Natural killer cell (primary cell): Measurements from ENCODE around the gene BAZ1A. TPM values are rescaled to one million over a fixed set of nuclear protein-coding genes. Genes with fewer than 3 reads are reported as not detected.

Source experiments
- ATAC-seq, 3 donors: fragments of 150-1000 bp in 2 of 3; fragments of 200-7000 bp in 1 of 3; cut with Tn5 transposase; 1 replicate in 1 of 3; 2 replicates in 2 of 3; pipeline ENCODE4 v1.10.0; 2021; ENCODE audit warnings: mild to moderate bottlenecking in 2 of 3, moderate library complexity in 2 of 3
- DNase-seq, 2 donors: peaks; one replicate each; pipeline versions ENCODE4 v3.0.0 to v3.0.0-alpha.2; 2013 to 2021; ENCODE audit warnings: mixed read lengths in 1 of 2
- H3K27ac ChIP-seq: one replicate; pipeline ENCODE4 v1.5.1; 2013; ENCODE audit warnings: mild to moderate bottlenecking, low read length
- H3K27me3 ChIP-seq: one replicate; pipeline ENCODE4 v1.6.1; 2013; ENCODE audit warnings: low read length; ENCODE audit not compliant: control insufficient read depth, insufficient read depth
- H3K36me3 ChIP-seq: one replicate; pipeline ENCODE4 v1.6.1; 2013; ENCODE audit warnings: low read length; ENCODE audit not compliant: control insufficient read depth, insufficient read depth
- H3K4me1 ChIP-seq: one replicate; pipeline ENCODE4 v1.6.1; 2013; ENCODE audit warnings: low read length; ENCODE audit not compliant: control insufficient read depth, insufficient read depth
- H3K4me3 ChIP-seq: one replicate; pipeline ENCODE4 v1.5.1; 2013; ENCODE audit warnings: low read length
- H3K9me3 ChIP-seq: one replicate; pipeline ENCODE4 v1.6.1; 2013; ENCODE audit warnings: low read length; ENCODE audit not compliant: control insufficient read depth, insufficient read depth
- H3K27ac Mint-ChIP-seq, 2 donors: one replicate each; pipeline ENCODE4 v1.8.0; 2022; ENCODE audit warnings: mild to moderate bottlenecking in 2 of 2, mixed read lengths in 2 of 2, moderate library complexity in 1 of 2
- H3K27me3 Mint-ChIP-seq, 2 donors: one replicate each; pipeline ENCODE4 v1.8.0; 2022; ENCODE audit warnings: low read depth in 2 of 2, mixed read lengths in 2 of 2
- H3K36me3 Mint-ChIP-seq: one replicate; pipeline ENCODE4 v1.8.0; 2022; ENCODE audit warnings: mixed read lengths
- H3K4me1 Mint-ChIP-seq, 2 donors: one replicate each; pipeline ENCODE4 v1.8.0; 2022; ENCODE audit warnings: mixed read lengths in 2 of 2
- H3K4me3 Mint-ChIP-seq: one replicate; pipeline ENCODE4 v1.8.0; 2022; ENCODE audit warnings: mild to moderate bottlenecking, moderate library complexity, mixed read lengths
- H3K9me3 Mint-ChIP-seq, 2 donors: one replicate each; pipeline ENCODE4 v1.8.0; 2022; ENCODE audit warnings: mixed read lengths in 2 of 2
- CTCF ChIP-seq: fragments of 200-600 bp; IDR thresholded peaks from one replicate; pipeline ENCODE4 v1.8.0; 2022; ENCODE audit warnings: antibody characterized with exemption
- WGBS: methylation state at CpG from one replicate; pipeline ENCODE4 v1.1.7; 2013; ENCODE audit warnings: missing lambda C conversion rate; ENCODE audit not compliant: insufficient coverage; 5-methylcytosine and 5-hydroxymethylcytosine counted together
- intact Hi-C: fragments of 100-400 bp; cut with micrococcal nuclease; formaldehyde crosslinking; loops from one replicate; pipeline ENCODE4 v1.14.2; 2022
- total RNA-seq, 4 donors: library from RNA; stranded (reverse); fragments of 120-200 nt in 1 of 4; gene quantifications; one replicate each; pipeline versions ENCODE4 v1.2.3 to v1.2.4, GENCODE V29; 2013 to 2022

The BAZ1A gene
- total RNA-seq, 3 donors from 2014 or later (not counting 1 experiment from before 2014, with no cell fraction given) = 54.6 to 89.5 (median 64.6) TPM

DNA sequence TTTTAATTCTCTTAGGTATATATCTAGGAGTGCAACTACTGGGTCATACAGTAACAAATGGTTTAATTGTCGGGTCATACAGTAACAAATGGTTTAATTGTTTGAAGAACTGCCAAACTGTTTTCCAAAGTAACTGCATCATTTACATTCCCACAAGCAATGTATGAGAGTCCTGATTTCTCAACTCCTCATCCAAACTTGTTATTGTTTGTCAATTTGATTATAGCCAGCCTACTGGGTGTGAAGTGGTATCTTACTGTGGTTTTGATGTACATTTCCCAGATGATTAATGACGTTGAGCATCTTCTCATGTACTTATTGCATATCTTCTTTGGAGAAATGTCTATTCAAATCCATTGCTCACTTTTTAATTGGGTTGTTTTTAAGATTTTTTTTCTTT lies 93.1 kb downstream of the BAZ1A start:
- no peak overlapping the region for H3K4me3 Mint-ChIP-seq
- no peak overlapping the region for H3K4me3 ChIP-seq
- ATAC-seq (no peak), DNase-seq (no peak)
- no peaks in the 10 kb centered on the region for H3K9me3 Mint-ChIP-seq
- H3K27ac ChIP-seq = no peak overlapping the region
- H3K27me3 Mint-ChIP-seq = no peaks in the 10 kb centered on the region
- peaks cover 55% of the 10 kb centered on the region for H3K36me3 ChIP-seq
- 94% methylated on average over 2 of the region's 2 CpGs for WGBS
- H3K27me3 ChIP-seq = no peaks in the 10 kb centered on the region
- peaks cover 0 to 6% of the 10 kb centered on the region in 2 donors for H3K4me1 Mint-ChIP-seq
- H3K9me3 ChIP-seq = no peaks in the 10 kb centered on the region
- intact Hi-C loops = no loop called here
- H3K27ac Mint-ChIP-seq = peak overlapping the region; percentile 42 to 52
- H3K36me3 Mint-ChIP-seq = peaks cover 20% of the 10 kb centered on the region
- H3K4me1 ChIP-seq = no peaks in the 10 kb centered on the region
- TF ChIP-seq CTCF = no peak

GRCh38 chr14:34781242-34781641 lies 93.9 kb downstream of the BAZ1A start:
- TF ChIP-seq CTCF = no peak
- H3K4me1 ChIP-seq = no peaks in the 10 kb centered on the region
- peaks cover 24% of the 10 kb centered on the region for H3K36me3 Mint-ChIP-seq
- DNase-seq (no peak), ATAC-seq (no peak)
- peak overlapping the region; percentile 42 to 52 for H3K27ac Mint-ChIP-seq
- H3K4me1 Mint-ChIP-seq = peaks cover 0 to 6% of the 10 kb centered on the region in 2 donors
- no peaks in the 10 kb centered on the region for H3K27me3 Mint-ChIP-seq
- no peaks in the 10 kb centered on the region for H3K27me3 ChIP-seq
- no peak overlapping the region for H3K4me3 Mint-ChIP-seq
- no peak overlapping the region for H3K27ac ChIP-seq
- no peak overlapping the region for H3K4me3 ChIP-seq
- H3K9me3 Mint-ChIP-seq = no peaks in the 10 kb centered on the region
- no CpG with 5 or more reads among the region's 1 CpG for WGBS
- intact Hi-C loops = no loop called here
- H3K9me3 ChIP-seq = no peaks in the 10 kb centered on the region
- H3K36me3 ChIP-seq = peaks cover 58% of the 10 kb centered on the region

DNA sequence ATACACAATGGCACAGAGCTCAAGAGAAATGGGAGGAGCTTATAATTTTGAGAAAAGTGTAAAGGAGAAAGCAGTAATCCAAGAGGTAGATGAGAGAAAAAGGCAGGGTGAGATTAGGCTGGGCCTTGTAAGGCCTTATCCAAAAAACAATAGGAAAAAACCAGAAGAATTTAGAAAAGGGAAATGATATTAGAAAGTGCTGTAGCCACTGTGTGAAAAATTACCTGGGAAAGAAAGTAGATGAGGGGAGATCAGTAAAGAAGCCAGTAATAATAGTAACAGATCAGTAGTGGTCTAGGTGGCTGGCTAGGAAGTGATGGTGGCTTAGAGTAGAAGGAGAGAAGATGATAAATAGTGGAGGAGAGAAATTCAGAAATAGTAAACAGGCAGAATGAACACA lies 94.5 kb downstream of the BAZ1A start:
- no peak for TF ChIP-seq CTCF
- Mint-ChIP-seq H3K9me3 (no peaks in the 10 kb centered on the region), H3K4me3 (no peak overlapping the region), H3K27ac (peak overlapping the region; percentile 42 to 52), H3K4me1 (peaks cover 0 to 6% of the 10 kb centered on the region in 2 donors), H3K36me3 (peaks cover 30% of the 10 kb centered on the region), H3K27me3 (no peaks in the 10 kb centered on the region)
- Histone ChIP-seq H3K9me3 (no peaks in the 10 kb centered on the region), H3K27ac (no peak overlapping the region), H3K36me3 (peaks cover 64% of the 10 kb centered on the region), H3K27me3 (no peaks in the 10 kb centered on the region), H3K4me3 (no peak overlapping the region), H3K4me1 (no peaks in the 10 kb centered on the region)
- DNase-seq = no peak
- intact Hi-C loops = no loop called here
- ATAC-seq = no peak

DNA sequence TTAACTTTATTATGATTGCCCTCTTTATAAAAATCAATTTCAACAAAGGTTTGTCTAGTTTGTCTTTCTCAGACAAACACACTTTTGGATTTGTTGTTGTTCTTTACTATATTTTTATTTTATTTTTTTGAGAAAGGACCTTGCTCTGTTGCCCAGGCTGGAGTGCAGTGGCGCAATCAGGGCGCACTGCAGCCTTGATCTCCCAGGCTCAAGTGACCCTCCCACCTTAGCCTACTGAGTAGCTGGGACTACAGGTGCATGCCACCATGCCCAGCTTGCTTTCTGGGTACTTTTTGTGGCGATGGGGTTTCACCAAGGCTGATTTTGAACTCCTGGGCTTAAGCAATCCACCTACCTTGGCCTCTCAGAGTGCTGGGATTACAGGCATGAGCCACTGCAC lies 96.4 kb downstream of the BAZ1A start:
- Histone ChIP-seq H3K27me3 (no peaks in the 10 kb centered on the region), H3K9me3 (no peaks in the 10 kb centered on the region), H3K4me3 (no peak overlapping the region), H3K4me1 (no peaks in the 10 kb centered on the region), H3K36me3 (peaks cover 70% of the 10 kb centered on the region), H3K27ac (no peak overlapping the region)
- DNase-seq = no peak
- Mint-ChIP-seq H3K4me3 (no peak overlapping the region), H3K9me3 (no peaks in the 10 kb centered on the region), H3K27me3 (no peaks in the 10 kb centered on the region), H3K36me3 (peaks cover 30% of the 10 kb centered on the region), H3K4me1 (peaks cover 0 to 6% of the 10 kb centered on the region in 2 donors), H3K27ac (peak overlapping the region in 1 of 2 donors; percentile 42)
- WGBS = 97% methylated on average over 3 of the region's 3 CpGs
- intact Hi-C loops = no loop called here
- no peak for TF ChIP-seq CTCF
- ATAC-seq = no peak
